Smooth muscle cell of trachea (primary cell): ENCODE results near the gene ATXN10. TPM values are rescaled to one million over a fixed set of nuclear protein-coding genes. Genes with fewer than 3 reads are reported as not detected.

Experiments
- total RNA-seq: library from RNA; depleted of rRNA; stranded (reverse); fragments of >200 nt; gene quantifications from 2 replicates; pipeline ENCODE4 v1.2.1, GENCODE V29; 2014

ATXN10 gene, protein sequence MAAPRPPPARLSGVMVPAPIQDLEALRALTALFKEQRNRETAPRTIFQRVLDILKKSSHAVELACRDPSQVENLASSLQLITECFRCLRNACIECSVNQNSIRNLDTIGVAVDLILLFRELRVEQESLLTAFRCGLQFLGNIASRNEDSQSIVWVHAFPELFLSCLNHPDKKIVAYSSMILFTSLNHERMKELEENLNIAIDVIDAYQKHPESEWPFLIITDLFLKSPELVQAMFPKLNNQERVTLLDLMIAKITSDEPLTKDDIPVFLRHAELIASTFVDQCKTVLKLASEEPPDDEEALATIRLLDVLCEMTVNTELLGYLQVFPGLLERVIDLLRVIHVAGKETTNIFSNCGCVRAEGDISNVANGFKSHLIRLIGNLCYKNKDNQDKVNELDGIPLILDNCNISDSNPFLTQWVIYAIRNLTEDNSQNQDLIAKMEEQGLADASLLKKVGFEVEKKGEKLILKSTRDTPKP
- total RNA-seq, result 175 and 241 TPM in 2 replicates

DNA sequence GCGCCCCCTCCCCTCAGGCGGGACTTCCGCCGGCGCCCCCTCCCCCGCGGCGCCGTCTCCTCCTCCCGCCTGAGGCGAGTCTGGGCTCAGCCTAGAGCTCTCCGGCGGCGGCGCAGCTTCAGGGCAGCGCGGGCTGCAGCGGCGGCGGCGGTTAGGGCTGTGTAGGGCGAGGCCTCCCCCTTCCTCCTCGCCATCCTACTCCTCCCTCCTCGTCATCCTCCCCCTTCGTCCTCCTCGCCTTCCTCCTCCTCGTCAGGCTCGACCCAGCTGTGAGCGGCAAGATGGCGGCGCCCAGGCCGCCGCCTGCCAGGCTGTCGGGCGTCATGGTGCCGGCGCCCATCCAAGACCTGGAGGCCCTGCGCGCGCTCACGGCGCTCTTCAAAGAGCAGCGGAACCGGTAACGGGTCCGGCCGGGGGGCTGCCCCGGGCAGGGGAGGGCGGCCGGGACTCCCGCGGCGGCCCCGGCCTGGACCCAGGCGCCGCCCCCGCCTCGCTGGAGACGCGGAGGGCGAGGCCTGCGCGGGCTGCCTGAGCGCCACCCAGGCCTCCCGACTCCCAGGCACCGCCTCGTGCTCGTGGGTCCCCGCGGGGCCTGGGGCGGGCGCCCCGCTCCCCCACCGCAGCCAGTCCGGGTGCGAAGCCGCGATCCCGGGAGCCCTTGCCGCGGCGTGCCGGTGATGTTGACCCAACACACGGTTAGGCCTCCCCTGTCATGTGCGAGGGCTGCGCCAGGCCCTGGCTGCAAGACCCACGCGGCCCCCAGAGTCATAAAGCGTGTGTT, at the start of gene ATXN10:
ATXN10 (plus strand) TSS at position 52 of the 781 bp plus-strand sequence; CDS start at position 282, 230 bp downstream.

Other genes starting within 250 kb of the ATXN10 start
- gene FBLN1, start 169.0 kb upstream of the ATXN10 start, total RNA-seq, result 274 and 726 TPM in 2 replicates